HG02870 (cell line): Measurements from ENCODE around the gene CTIF.

Source experiments
- ATAC-seq: cut with Tn5 transposase; IDR thresholded peaks from one replicate; pipeline ENCODE4 v1.9.1; 2021; ENCODE audit warnings: mild to moderate bottlenecking, moderate library complexity; ENCODE audit not compliant: unreplicated experiment

The CTIF gene

DNA sequence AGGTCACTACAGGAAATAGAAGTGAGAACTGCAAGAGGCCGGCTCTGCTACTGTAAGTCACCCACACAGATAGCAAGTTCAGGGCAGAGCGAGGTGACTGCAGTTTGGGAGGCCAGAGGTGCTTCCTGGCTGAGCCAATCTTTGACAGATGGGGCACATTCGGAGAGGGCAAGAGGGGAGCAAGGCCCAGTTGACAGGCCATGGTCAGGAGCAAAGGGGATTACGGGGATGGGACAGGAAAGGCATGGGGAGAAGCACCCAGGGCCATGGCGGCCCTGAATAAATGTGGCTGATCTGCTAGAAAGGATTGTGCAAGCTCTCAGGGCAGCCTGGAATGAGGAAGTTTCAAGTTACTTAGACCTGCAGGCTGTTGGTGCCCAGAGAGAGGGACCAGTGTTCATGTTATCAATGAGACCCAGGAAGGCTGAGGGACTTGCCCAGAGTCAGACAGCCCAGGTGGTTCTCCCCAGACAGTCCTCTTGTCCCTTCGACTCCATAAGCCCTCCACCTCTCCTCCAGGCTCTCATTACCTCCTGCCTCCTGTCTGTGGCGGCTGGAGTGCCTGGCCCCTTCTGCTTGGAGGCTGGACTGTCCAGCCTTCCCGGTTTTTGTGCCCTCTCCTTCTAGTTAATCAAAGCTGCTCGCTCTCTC is 123.3 kb downstream of the CTIF start:
- no peak for ATAC-seq

DNA sequence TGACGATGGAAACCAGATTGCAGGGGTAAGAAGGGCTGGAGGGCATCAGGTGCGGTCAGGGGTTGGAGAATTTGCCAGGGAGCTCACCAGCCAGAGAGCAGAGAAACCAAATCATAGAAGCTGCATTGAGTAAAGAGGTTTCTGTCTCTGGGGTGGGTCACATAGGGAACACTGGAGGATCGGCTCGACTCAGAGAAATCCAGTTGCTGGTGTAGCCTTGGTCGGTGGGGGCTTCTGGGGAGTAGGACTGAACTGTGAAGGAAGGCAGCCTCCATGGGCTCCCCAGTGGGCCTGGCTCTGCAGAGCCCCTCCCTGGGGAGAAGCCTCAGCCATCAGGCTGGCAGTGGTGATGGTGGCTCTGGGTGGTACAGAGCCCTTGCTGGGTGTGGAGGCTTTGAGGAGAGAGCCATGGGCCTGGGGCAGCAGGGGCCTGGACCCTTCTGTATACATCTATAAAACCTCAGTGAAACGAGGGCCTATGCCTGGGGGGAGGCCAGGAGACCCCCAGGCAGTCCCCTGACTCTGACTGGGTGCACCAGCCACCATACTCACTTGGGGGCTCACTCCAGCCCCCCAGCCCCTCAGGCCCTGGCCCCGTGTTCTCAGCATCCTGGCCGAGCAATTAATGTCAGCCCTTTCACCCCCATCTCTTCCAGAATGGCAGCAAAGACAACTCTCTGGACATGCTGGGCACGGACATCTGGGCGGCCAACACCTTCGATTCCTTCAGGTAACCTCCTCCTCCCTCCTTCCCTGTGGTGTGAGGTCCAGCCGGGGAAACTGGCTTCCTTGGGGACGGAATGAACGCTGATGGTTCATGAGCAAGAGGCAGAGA is 124.5 kb downstream of the CTIF start:
- ATAC-seq: no peak

DNA sequence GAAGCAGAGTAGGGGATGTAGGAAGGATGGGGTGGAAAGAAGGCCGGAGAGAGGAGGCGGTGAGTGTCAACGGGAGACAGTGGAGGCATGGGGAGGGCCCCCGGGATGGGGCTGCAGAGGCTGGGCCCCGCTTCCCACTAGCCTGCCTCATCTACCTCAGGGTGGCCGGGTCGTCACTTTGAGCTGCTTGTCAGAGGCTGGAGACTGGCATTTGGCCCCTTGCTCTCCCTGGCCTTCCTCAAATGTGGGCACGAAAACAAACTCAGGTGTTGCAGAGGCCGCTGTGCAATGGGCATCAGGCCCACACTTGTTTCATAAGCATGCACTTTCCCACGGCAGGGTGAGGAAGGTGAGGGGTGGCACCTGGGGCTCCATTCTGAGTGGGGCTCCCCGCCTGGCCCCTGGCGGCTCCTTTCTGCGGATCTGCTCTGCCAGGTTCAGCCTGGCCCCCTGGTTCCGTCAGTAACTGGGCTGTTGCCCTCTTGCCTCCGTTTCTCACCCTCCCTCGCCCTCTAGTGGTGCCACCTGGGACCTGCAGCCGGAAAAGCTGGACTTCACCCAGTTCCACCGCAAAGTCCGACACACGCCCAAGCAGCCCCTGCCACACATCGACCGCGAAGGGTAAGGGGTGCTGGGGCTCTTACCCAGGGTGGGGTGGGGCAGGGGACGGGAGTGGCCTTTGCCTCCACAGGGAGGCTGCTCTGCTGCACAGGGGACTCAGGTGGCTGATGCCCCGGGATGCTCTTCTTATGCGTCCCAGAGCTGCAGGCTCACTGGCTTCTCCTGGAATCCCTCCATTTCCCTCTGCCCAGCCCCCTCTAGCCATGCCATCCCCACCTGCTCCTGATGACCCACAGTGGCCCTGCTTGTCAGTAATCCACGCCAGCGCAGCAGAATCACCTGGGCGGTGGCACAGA is 125.4 kb downstream of the CTIF start:
- ATAC-seq: no peak

DNA sequence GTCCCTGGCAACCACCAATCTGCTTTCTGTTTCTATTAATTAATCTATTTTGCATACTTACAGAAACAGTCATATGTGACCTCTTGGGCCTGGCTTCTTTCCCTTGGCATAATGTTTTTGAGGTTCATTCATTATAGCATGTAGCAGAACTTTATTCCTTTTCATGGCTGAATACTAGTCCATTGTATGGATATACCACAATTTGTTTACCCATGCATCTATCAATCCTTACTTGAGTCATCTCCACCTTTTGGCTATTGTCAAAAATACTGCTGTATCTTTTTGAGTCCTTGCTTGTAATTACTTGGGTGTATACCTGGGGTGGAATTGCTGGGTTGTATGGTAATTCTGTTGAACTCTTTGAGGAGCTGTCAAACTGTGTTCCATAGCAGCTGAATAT is 126.8 kb downstream of the CTIF start:
- ATAC-seq: no peak

DNA sequence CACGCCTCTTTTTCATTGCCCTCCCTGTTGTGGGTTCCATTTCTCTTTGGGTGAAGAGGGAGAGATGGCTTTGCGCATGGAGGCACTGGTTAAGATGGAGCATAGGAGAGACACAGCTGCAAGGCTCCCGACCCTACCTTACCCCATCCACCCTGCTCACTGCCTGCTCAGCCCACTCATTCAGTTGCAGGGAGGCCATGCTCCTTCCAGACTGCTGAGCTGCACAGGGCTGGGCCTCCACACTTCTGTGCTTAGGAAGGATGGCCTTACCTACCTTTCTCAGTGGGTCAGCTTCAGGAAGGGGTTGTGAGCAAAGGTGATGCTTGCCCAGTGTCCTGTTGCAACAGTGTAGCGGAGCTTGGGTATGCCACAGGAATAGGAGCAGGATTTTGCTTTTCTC is 127.8 kb downstream of the CTIF start:
- ATAC-seq: no peak

DNA sequence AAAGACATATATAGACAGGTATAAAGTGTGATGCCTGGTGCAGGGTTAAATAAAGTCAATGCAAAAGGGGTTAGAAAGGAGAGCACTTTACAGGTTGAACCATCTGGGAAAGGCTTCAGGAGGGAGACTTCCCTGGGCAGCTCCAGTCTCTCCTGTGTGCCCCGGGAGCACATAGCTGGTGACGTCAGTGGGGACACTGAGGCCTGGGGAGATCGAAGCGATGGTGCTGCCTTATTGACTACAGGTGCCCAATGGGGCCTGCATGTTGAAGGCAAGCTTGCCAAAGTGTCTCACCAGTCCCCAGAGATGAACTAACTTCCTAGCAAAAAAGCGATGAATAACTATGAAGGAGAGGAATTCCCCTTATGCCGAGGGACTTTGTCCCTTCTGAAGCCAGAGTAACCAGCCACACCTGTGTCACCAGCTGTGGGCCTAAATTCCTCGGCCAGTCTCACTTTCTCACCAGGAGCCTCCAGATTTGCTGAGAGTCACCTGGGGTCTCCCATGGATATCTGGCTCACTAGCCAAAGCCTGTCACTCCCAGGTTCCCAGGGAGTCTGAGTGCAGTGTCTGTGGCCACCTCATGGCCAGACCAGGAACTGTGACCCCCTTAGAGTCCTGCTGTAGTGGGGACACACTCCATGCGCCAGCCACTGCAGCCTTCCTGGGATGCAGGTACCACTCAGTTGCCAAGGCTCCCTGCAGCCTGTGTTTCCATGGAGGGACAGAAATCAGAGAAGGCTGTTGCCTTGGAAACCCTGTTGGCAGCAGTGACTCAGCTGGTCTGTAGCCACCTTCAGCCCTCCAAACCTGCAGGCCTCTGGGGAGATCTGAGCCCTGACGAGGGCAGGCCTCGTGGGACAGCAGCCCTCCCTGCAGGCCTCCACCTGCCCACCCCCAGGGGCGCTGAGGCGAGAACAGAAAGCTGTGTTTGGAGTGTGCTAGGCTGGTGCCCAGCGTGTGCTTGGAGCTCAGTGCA is 128.7 kb downstream of the CTIF start:
- no peak for ATAC-seq

GRCh38 chr18:48668466-48669179 is 129.8 kb downstream of the CTIF start:
- ATAC-seq: no peak

- ATAC-seq: no peak
Measured at GRCh38 chr18:48669180-48669675, 130.4 kb downstream of the CTIF start.

DNA sequence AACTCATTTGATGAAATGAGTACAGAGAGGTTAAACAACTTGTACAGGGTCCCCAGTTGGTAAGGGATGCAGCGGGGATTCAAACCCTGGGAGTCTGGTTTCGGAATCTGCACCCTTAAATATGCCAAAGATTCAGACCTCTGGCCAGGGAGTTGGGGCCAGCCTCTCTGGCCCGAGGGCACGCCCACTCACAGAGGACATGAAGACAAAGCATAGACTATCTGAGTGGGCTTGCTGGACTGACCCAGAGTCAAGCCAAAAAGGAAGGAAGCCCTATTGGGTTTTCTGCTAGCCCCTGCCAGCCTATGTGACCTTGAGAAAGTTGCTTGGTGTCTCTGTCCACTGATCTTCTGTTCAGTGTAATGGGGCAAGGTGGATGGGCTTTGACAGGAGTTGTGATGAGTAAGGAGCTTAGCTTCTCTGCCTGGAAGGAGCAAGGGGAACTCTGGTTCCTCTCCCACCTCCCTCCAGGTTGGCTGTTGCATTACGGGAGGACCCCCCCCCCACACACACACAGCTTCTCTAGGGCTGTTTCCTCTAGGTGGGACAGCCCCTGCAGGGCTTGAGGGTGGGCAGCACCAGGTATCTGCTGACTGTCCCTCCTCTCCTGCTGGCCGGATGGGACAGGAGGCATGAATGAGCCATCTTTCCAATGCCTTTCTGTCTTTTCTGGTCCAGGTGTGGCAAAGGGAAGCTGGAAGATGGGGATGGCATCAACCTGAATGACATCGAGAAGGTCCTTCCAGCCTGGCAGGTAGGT is 131.3 kb downstream of the CTIF start:
- no peak for ATAC-seq

DNA sequence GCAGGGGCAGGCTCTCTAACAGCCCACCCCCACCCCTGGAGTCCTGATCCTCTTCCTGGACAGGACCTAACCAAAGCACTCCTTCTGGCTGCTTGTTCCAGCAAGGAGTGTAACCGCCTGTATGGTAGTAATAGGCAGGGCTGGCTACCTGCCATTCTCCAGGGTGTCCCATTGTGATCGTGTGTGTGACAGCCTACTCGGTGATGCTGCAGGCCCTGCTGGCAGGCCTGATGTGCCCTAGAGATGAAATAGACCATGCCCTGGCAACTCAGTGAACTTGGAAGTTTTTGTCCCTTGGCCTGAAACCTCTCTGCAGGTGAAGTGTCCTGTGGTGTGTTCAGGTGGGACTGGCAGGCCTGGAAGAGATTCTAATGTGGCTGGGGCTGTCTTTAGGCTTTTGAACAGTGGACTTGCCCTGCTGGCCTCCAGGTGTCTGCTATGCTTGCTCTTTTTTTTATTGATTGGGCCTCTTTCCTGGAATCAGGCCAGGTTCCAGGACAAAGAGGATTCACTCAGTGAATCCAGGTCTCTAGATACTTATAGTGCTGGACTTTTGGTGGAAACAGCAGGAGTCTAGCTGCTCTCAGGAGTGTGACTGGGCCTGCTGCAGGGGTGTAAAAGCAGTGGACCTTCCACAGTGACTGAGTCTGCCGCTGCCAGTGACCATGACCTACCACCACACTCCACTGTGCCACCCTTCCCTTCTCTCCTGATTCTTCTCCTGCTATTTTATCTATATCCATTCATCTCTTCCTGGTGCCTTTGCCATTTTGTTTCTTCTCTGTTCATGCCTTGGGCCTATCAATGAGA is 132.1 kb downstream of the CTIF start:
- no peak for ATAC-seq

DNA sequence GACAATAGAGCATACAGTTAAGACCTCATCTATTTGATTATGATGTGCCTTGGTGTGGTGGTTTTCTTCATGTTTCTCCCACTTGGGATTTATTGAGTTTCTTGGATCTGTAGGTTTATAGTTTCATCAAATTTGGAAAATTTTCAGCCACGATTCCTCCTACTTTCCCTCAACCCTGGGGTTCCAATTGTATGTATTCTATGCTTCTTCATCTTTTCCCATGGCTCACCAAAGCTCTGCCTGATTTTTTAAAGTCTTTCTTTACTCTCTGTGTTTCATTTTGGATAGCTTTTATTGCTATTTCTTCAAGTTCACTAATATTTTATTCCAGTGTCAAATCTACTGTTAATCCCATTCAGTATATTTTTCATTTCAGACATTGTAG is 132.7 kb downstream of the CTIF start:
- ATAC-seq: no peak

DNA sequence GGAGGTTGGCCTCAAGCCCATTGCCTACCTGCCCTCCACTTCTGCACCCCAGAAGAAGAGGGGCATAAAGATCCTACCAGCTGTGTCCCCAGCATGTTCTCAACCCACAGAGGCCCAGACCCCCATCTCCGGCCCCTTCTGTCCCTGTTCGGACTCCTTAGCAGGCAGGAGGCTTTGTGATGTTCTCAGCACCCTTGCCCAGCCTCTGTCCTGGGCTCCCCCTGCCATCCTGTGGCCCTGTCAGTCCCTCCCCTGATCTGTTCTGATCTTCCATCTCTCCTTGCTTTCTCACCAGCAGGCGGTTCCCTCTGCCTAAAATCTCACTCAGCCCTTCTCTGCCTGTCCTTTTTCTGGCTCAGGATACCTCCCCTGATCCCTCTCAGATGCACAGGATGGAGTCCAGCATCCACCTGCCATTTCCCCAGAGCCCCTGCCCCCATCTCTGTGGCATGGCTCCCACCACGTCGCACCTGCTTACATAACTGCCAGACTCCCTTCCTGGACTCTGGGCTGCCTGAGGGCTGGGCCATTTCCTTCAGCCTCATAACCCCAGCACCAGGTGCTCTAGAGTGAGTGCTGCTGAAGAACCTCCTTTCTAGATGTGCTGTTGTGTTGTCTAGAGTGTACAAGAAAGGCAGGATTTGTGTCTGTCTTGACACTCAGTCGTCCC is 134.0 kb downstream of the CTIF start:
- no peak for ATAC-seq

GRCh38 chr18:48673456-48673852 is 134.6 kb downstream of the CTIF start:
- no peak for ATAC-seq

- ATAC-seq: no peak
Measured at GRCh38 chr18:48673853-48674721, 135.3 kb downstream of the CTIF start.

DNA sequence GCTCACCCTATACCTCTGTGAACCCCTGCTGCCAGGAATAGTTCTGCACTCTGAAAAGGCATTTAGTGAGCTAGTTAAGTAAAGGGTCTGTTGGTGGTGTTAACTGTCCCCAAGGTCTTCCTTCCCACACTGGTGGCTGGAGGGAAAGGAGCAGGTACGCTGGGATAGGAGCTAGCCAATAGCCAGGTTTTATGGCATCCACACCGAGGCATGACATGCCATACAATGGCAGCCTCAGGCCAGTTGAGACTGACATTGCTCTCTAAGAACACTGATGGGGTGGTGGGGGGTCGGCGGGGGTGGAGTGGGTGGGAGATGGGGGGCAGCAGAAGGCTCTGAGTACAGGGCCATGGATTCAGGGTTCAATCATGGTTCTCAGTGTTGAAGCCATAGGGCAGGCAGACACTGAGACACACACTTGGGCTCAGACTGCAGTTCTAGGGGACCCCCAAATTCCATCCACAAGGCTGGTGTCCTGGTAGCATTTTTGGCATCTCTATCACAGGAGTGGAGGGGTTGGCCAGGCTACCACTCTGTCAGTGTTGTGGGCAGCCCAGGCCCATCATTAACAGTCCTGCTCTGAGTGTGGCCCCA is 136.0 kb downstream of the CTIF start:
- peak; percentile 11 for ATAC-seq

DNA sequence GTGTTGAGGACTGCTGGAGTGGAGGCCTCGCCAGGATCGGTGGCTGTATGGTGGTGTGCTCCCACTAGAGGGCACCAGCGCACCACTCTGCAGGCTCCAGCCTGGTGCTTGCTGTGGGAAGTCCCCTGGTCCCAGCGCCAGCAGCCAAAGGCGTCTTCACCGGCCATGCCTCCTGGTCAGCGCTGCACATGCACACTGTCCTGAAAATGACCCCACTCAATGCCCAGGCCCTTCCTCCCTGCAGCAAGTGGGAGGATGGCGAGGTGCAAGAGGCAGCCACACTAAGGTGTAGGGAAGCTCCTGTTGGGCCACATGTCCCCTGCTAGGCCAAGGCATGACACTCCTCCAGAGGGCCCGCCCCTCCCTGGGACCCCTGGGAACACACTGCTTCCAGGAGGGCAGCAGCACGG is 136.5 kb downstream of the CTIF start:
- peak; percentile 77 for ATAC-seq
